Keratinocyte (primary cell): ENCODE data around the gene GGCX.

ENCODE experiments used
- CTCF ChIP-seq, 3 experiments: IDR thresholded peaks in 1 of 3; conservative IDR thresholded peaks in 1 of 3; optimal IDR thresholded peaks in 1 of 3; 2 replicates in 2 of 3; 3 replicates in 1 of 3; pipeline versions ENCODE3 to v1.5.1; 2011; ENCODE audit warnings: low read length in 3 of 3, mild to moderate bottlenecking in 3 of 3, moderate library complexity in 2 of 3, control low read depth in 1 of 3, inconsistent platforms in 1 of 3; ENCODE audit not compliant: insufficient read depth in 2 of 3; ENCODE audit errors: extremely low read depth in 1 of 3
- EZH2 ChIP-seq: IDR thresholded peaks from one replicate; pipeline ENCODE4 v1.6.1; 2012; ENCODE audit warnings: inconsistent platforms, mild to moderate bottlenecking, low read length, moderate library complexity

- no peak for TF ChIP-seq CTCF (optimal IDR thresholded peaks at IDR 0.05 in 1 of 3, IDR thresholded peaks at IDR 0.05 in 1 of 3, conservative IDR thresholded peaks at IDR 0.05 in 1 of 3; ENCODE audit: extremely low read depth in 1 of 3, insufficient read depth in 2 of 3, low read length in 3 of 3)
- no peak for TF ChIP-seq EZH2
These were observed 15.7 kb upstream of the GGCX start for GRCh38 chr2:85577063-85577385.
